Skeletal muscle cell (primary cell): Measurements from ENCODE around the gene ODF4.
"Not testable (repeated sequence)": the region's sequence is repeated elsewhere in the genome, so short reads cannot be mapped to it uniquely, and the experiment has no call there.

Experiments
- DNase-seq: peaks from one replicate; pipeline ENCODE4 v3.0.0-alpha.2; 2010; ENCODE audit warnings: low read depth
- H3K4me3 ChIP-seq: 2 replicates; pipeline ENCODE4 v1.5.1; 2011; ENCODE audit warnings: low read depth, mild to moderate bottlenecking, control low read depth, low read length, moderate library complexity

The ODF4 gene

GRCh38 chr17:8362651-8363332, 23.2 kb downstream of the ODF4 start:
- DNase-seq: no peak
- H3K4me3 ChIP-seq: no peak overlapping the region

- DNase-seq: no peak
- no peak overlapping the region for H3K4me3 ChIP-seq
Measured at GRCh38 chr17:8365143-8365542, 25.5 kb downstream of the ODF4 start.

GRCh38 chr17:8366231-8366630, 26.6 kb downstream of the ODF4 start:
- DNase-seq: peak; percentile 59
- H3K4me3 ChIP-seq: no peak overlapping the region

- DNase-seq: no peak
- no peak overlapping the region for H3K4me3 ChIP-seq
Measured at GRCh38 chr17:8368193-8368592, 28.6 kb downstream of the ODF4 start.

GRCh38 chr17:8369944-8370343, 30.3 kb downstream of the ODF4 start:
- H3K4me3 ChIP-seq: no peak overlapping the region
- DNase-seq: no peak

GRCh38 chr17:8371786-8372185, 32.1 kb downstream of the ODF4 start:
- no peak for DNase-seq
- H3K4me3 ChIP-seq: no peak overlapping the region

GRCh38 chr17:8372422-8372821, 32.8 kb downstream of the ODF4 start:
- DNase-seq: no peak
- no peak overlapping the region for H3K4me3 ChIP-seq

GRCh38 chr17:8373856-8374255, 34.2 kb downstream of the ODF4 start:
- H3K4me3 ChIP-seq, DNase-seq: not testable (repeated sequence)

- DNase-seq: no peak
- H3K4me3 ChIP-seq: peak overlapping the region; percentile 74
Measured at GRCh38 chr17:8375738-8376259, 36.2 kb downstream of the ODF4 start.

- peak within 1 kb of the TSS; percentile 74 for H3K4me3 ChIP-seq
- DNase-seq: peak; percentile 60
Measured at GRCh38 chr17:8376271-8377067, 36.8 kb downstream of the ODF4 start, which contains the start of gene KRABD2. TSS of gene KRABD2 (minus strand) at chr17:8376704.

GRCh38 chr17:8377422-8377821, 37.8 kb downstream of the ODF4 start:
- H3K4me3 ChIP-seq: no peak overlapping the region
- DNase-seq: no peak

- H3K4me3 ChIP-seq, DNase-seq: not testable (repeated sequence)
Measured at GRCh38 chr17:8378117-8378516, 38.5 kb downstream of the ODF4 start.

GRCh38 chr17:8380049-8380448, 40.4 kb downstream of the ODF4 start:
- no peak for DNase-seq

GRCh38 chr17:8382052-8382879, 42.6 kb downstream of the ODF4 start:
- H3K4me3 ChIP-seq: peak overlapping the region; percentile 82
- no peak for DNase-seq

More at GRCh38 chr17:8380049-8380448, 40.4 kb downstream of the ODF4 start:
- no peak overlapping the region for H3K4me3 ChIP-seq

GRCh38 chr17:8382880-8383142, 43.2 kb downstream of the ODF4 start:
- H3K4me3 ChIP-seq: peak overlapping the region; percentile 82
- no peak for DNase-seq

- peak; percentile 92 for DNase-seq
- H3K4me3 ChIP-seq: peak within 1 kb of the TSS; percentile 82
Measured at GRCh38 chr17:8383143-8383822, 43.6 kb downstream of the ODF4 start, which contains the start of gene RPL26. TSS of gene RPL26 (minus strand) at chr17:8383193. CDS start at chr17:8382310, 883 bp downstream.

GRCh38 chr17:8384801-8385378, 45.2 kb downstream of the ODF4 start:
- H3K4me3 ChIP-seq: no peak overlapping the region
- DNase-seq: no peak

GRCh38 chr17:8386841-8387240, 47.2 kb downstream of the ODF4 start:
- no peak for DNase-seq
- no peak overlapping the region for H3K4me3 ChIP-seq
